Neural crest cell (in vitro differentiated cells): ENCODE results near the gene ULK4. TPM values are rescaled to one million over a fixed set of nuclear protein-coding genes. Genes with fewer than 3 reads are reported as not detected.
"Not testable (repeated sequence)": the region's sequence is repeated elsewhere in the genome, so short reads cannot be mapped to it uniquely, and the experiment has no call there.

Source experiments
- DNase-seq: peaks from one replicate; pipeline ENCODE4 v3.0.0; 2021; ENCODE audit warnings: low read depth, mixed read lengths, low spot score
- H3K27ac Mint-ChIP-seq: one replicate; pipeline ENCODE4 v1.8.0; 2021; ENCODE audit warnings: mild to moderate bottlenecking, mixed read lengths; ENCODE audit not compliant: unreplicated experiment
- H3K27me3 Mint-ChIP-seq: 2 replicates; pipeline ENCODE4 v1.8.0; 2021; ENCODE audit warnings: low read depth, mild to moderate bottlenecking, mixed read lengths
- H3K36me3 Mint-ChIP-seq: 2 replicates; pipeline ENCODE4 v1.8.0; 2021; ENCODE audit warnings: low read depth, mild to moderate bottlenecking, mixed read lengths
- H3K4me1 Mint-ChIP-seq: 2 replicates; pipeline ENCODE4 v1.8.0; 2021; ENCODE audit warnings: mixed read lengths
- H3K4me3 Mint-ChIP-seq: one replicate; pipeline ENCODE4 v1.8.0; 2021; ENCODE audit warnings: mild to moderate bottlenecking, mixed read lengths
- H3K9me3 Mint-ChIP-seq: 2 replicates; pipeline ENCODE4 v1.8.0; 2021; ENCODE audit warnings: mixed read lengths
- total RNA-seq: library from RNA; stranded (reverse); gene quantifications from 2 replicates; pipeline ENCODE4 v1.2.1, GENCODE V29; 2021
- TF ChIP-seq, protein P1 (sequence below): fragments of 200-600 bp; sonication (generic); conservative IDR thresholded peaks from 2 replicates; pipeline ENCODE4 v1.5.0; 2021; ENCODE audit warnings: antibody characterized with exemption, mild to moderate bottlenecking

Gene ULK4
- total RNA-seq, 1 donor from 2014 or later = 10.2 TPM

DNA sequence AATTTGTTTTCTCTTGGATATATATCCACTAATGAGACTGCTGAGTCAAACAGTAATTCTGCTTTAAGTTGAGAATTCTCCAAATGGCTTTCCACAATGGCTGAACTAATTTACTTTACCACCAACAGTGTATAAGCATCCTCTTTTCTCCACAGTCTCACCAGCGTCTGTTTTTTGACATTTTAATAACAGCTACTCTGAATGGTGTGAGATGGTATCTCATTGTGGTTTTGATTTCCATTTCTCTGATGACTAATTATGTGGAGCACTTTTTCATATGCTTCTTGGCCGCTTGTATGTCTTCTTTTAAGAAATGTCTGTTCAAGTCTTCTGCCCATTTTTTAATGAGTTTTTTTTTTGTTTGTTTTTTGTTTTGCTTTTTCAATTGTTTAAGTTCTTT is 556.4 kb downstream of the ULK4 start:
- no peaks in the 10 kb centered on the region for H3K4me1 Mint-ChIP-seq
- no peak for DNase-seq
- H3K27me3 Mint-ChIP-seq = no peaks in the 10 kb centered on the region
- H3K27ac Mint-ChIP-seq = no peak overlapping the region
- TF ChIP-seq, protein P1, sequence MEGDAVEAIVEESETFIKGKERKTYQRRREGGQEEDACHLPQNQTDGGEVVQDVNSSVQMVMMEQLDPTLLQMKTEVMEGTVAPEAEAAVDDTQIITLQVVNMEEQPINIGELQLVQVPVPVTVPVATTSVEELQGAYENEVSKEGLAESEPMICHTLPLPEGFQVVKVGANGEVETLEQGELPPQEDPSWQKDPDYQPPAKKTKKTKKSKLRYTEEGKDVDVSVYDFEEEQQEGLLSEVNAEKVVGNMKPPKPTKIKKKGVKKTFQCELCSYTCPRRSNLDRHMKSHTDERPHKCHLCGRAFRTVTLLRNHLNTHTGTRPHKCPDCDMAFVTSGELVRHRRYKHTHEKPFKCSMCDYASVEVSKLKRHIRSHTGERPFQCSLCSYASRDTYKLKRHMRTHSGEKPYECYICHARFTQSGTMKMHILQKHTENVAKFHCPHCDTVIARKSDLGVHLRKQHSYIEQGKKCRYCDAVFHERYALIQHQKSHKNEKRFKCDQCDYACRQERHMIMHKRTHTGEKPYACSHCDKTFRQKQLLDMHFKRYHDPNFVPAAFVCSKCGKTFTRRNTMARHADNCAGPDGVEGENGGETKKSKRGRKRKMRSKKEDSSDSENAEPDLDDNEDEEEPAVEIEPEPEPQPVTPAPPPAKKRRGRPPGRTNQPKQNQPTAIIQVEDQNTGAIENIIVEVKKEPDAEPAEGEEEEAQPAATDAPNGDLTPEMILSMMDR = no peak
- H3K9me3 Mint-ChIP-seq = peaks cover 7% of the 10 kb centered on the region
- no peaks in the 10 kb centered on the region for H3K36me3 Mint-ChIP-seq
- H3K4me3 Mint-ChIP-seq = no peak overlapping the region

DNA sequence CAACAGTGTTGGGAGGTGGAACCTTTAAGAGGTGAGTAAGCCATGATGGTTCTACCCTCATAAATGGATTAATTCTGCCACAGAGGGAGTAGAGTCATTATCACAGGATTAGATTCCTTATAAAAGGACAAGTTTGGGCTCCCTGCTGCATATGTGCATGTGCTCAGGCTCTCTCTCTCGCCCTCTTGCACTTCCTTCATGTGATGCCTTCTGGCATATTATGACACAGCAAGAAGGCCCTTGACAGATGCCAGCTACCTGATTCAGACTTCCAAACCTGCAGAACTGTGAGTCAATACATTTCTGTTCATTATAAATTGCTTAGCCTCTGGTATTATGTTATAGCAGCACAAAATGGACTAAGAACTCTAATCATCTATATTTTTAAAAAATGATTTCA is 557.3 kb downstream of the ULK4 start:
- Mint-ChIP-seq H3K9me3 (peaks cover 7% of the 10 kb centered on the region), H3K36me3 (no peaks in the 10 kb centered on the region), H3K27ac (no peak overlapping the region), H3K4me1 (no peaks in the 10 kb centered on the region), H3K27me3 (no peaks in the 10 kb centered on the region), H3K4me3 (no peak overlapping the region)
- TF ChIP-seq, protein P1 = no peak
- DNase-seq = no peak

DNA sequence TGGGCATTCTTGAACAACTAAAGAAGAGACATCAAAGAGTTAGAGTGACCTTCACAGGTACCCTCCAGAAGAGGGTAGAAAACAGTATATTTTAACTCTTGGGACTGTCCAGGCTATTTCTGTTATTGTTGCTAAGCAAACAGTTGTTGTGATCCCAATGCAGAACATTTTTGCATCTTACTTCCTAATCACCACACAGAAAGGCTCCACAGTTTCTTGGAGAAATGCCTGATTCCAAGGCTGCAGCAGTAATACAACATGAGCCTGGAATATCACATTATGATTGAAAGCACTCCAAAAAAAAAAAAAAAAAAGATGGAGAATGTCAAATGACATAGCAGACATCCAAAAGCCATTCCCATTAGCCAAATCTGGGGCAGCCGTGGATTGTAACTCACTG is 567.0 kb downstream of the ULK4 start:
- H3K27ac Mint-ChIP-seq = no peak overlapping the region
- H3K27me3 Mint-ChIP-seq = no peaks in the 10 kb centered on the region
- no peaks in the 10 kb centered on the region for H3K36me3 Mint-ChIP-seq
- TF ChIP-seq, protein P1 = no peak
- H3K4me1 Mint-ChIP-seq = no peaks in the 10 kb centered on the region
- no peak for DNase-seq
- no peak overlapping the region for H3K4me3 Mint-ChIP-seq
- H3K9me3 Mint-ChIP-seq = peaks cover 2% of the 10 kb centered on the region

DNA sequence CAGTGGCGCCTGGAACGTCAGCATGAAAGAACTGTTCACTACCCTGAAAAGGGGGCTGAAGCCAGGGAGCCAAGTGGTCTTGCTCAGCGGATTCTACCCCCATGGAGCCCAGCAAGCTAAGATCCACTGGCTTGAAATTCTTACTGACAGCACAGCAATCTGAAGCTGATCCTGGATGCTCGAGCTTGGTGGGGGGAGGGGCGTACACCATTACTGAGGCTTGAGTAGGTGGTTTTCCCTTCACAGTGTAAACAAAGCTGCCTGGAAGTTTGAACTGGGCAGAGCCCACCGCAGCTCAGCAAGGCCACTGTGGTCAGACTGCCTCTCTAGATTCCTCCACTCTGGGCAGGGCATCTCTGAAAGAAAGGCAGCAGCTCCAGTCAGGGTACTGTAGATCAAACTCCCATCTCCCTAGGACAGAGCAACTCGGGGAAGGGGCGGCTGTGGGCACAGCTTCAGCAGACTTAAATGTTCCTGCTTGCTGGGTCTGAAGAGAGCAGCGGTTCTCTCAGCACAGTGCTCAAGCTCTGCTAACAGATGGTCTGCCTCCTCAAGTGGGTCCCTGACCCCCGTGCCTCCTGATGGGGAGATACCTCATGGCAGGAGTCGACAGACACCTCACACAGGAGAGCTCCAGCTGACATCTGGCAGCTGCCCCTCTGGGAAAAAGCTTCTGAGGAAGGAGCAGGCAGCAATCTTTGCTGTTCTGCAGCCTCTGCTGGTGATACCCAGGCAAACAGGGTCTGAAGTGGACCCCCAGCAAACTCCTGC is 591.0 kb downstream of the ULK4 start:
- DNase-seq, H3K27me3 Mint-ChIP-seq, H3K27ac Mint-ChIP-seq, H3K4me3 Mint-ChIP-seq, H3K4me1 Mint-ChIP-seq: not testable (repeated sequence)
- Mint-ChIP-seq H3K36me3 (peaks cover 19% of the 10 kb centered on the region), H3K9me3 (peaks cover 14% of the 10 kb centered on the region)

DNA sequence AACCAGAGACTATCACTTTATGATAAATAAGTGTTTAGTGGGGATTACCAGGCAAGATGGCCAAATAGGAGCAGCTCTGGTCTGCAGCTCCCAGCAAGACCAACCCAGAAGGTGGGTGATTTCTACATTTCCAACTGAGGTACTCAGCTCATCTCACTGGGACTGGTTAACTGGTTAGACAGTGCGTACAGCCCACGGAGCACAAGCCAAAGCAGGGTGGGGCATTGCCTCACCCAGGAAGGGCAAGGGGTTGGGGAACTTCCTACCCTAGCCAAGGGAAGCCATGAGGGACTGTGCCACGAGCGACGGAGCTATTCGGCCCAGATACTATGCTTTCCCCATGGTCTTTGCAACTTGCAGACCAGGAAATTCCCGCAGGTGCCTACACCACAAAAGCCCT is 591.6 kb downstream of the ULK4 start:
- DNase-seq = no peak
- Mint-ChIP-seq H3K9me3 (peaks cover 11% of the 10 kb centered on the region), H3K27ac (no peak overlapping the region), H3K27me3 (no peaks in the 10 kb centered on the region), H3K4me1 (peaks cover 13% of the 10 kb centered on the region), H3K36me3 (peaks cover 14% of the 10 kb centered on the region), H3K4me3 (no peak overlapping the region)
- TF ChIP-seq, protein P1 = no peak

DNA sequence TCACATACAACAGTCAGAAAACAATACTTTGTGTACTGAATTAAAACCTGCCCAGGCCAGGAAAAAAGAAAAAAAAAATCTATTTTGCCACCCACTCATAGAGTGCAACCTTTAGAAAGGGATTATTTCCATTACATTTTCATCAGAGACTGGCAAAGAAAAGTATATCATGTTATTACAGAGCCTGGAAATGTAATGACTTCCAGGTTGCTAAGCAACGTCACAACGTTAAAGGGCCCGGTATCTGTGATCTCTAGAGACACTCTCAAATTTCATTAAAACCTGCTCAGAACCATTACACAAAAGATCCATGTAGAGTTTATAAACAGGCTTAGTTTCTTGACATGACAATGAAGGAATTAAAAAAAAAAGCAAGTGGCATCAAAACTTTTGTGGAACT is 592.1 kb downstream of the ULK4 start:
- Mint-ChIP-seq H3K27me3 (no peaks in the 10 kb centered on the region), H3K9me3 (peaks cover 11% of the 10 kb centered on the region), H3K27ac (no peak overlapping the region), H3K36me3 (peaks cover 14% of the 10 kb centered on the region), H3K4me3 (no peak overlapping the region), H3K4me1 (peaks cover 18% of the 10 kb centered on the region)
- TF ChIP-seq, protein P1 = no peak
- DNase-seq = no peak
